Glutamatergic neuron (in vitro differentiated cells): ENCODE measurements around the gene ZDHHC13. TPM values are rescaled to one million over a fixed set of nuclear protein-coding genes. Genes with fewer than 3 reads are reported as not detected.

Experiments
- DNase-seq: peaks from one replicate; pipeline ENCODE4 v3.0.0; 2022
- H3K27ac Mint-ChIP-seq: one replicate; pipeline ENCODE4 v1.8.0; 2020; ENCODE audit warnings: mild to moderate bottlenecking, mixed read lengths, inconsistent platforms; ENCODE audit not compliant: unreplicated experiment
- H3K27me3 Mint-ChIP-seq: one replicate; pipeline ENCODE4 v1.8.0; 2020; ENCODE audit warnings: mild to moderate bottlenecking, moderate library complexity, mixed read lengths, inconsistent platforms; ENCODE audit not compliant: unreplicated experiment
- H3K36me3 Mint-ChIP-seq: one replicate; pipeline ENCODE4 v1.8.0; 2020; ENCODE audit warnings: mild to moderate bottlenecking, mixed read lengths, inconsistent platforms; ENCODE audit not compliant: unreplicated experiment
- H3K4me1 Mint-ChIP-seq: one replicate; pipeline ENCODE4 v1.8.0; 2020; ENCODE audit warnings: mild to moderate bottlenecking, low read depth, mixed read lengths, inconsistent platforms; ENCODE audit not compliant: unreplicated experiment
- H3K4me3 Mint-ChIP-seq: one replicate; pipeline ENCODE4 v1.8.0; 2020; ENCODE audit warnings: mild to moderate bottlenecking, mixed read lengths, inconsistent platforms; ENCODE audit not compliant: unreplicated experiment
- H3K9me3 Mint-ChIP-seq: one replicate; pipeline ENCODE4 v1.8.0; 2020; ENCODE audit warnings: mild to moderate bottlenecking, moderate library complexity, mixed read lengths, inconsistent platforms; ENCODE audit not compliant: unreplicated experiment
- CTCF ChIP-seq: fragments of 200-600 bp; sonication (generic); IDR thresholded peaks from one replicate; pipeline ENCODE4 v1.5.0; 2021; ENCODE audit not compliant: partially characterized antibody, unreplicated experiment
- total RNA-seq: library from RNA; stranded (reverse); fragmentation: NEBNext Ultra II Directional; extraction: Animal tissue kit (Norgen Biotek cat#: 25700); gene quantifications from one replicate; pipeline ENCODE4 v1.2.1, GENCODE V29; 2021; ENCODE audit not compliant: unreplicated experiment

ZDHHC13 gene
- total RNA-seq, 1 donor from 2014 or later = 21.9 TPM

DNA sequence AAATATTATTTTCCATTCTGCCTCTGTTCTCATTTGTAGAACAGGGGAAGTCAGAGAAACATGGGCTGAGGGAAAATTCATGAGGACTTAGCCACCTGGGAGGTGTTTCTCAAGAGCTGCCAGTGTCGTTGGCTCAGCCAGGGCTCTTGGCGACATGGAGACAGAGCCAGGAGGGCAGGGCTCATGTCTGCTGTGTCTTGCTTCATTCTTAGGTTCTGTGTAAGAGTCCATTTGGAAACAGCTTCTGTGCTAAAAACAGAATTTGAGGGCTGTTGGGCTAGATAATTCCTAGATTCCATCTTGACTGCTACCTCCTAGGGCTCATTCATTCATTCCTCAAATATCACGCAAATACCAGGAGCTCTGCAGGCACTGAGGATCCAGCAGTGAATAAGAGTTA lies 41.3 kb upstream of the ZDHHC13 start:
- H3K4me1 Mint-ChIP-seq = peaks cover 4% of the 10 kb centered on the region
- no peak overlapping the region for H3K4me3 Mint-ChIP-seq
- no peak for TF ChIP-seq CTCF
- peaks cover 4% of the 10 kb centered on the region for H3K9me3 Mint-ChIP-seq
- no peak for DNase-seq
- no peak overlapping the region for H3K27ac Mint-ChIP-seq
- peaks cover 5% of the 10 kb centered on the region for H3K27me3 Mint-ChIP-seq
- no peaks in the 10 kb centered on the region for H3K36me3 Mint-ChIP-seq

- TF ChIP-seq CTCF = peak; percentile 97
- Mint-ChIP-seq H3K9me3 (peaks cover 2% of the 10 kb centered on the region), H3K27ac (no peak overlapping the region), H3K36me3 (no peaks in the 10 kb centered on the region), H3K27me3 (peaks cover 5% of the 10 kb centered on the region), H3K4me1 (peaks cover 1% of the 10 kb centered on the region), H3K4me3 (no peak overlapping the region)
- DNase-seq = peak; percentile 78
Observed at GRCh38 chr11:19076744-19077589, 40.0 kb upstream of the ZDHHC13 start.

- H3K36me3 Mint-ChIP-seq = no peaks in the 10 kb centered on the region
- H3K4me3 Mint-ChIP-seq = no peak overlapping the region
- no peaks in the 10 kb centered on the region for H3K4me1 Mint-ChIP-seq
- peaks cover 4% of the 10 kb centered on the region for H3K27me3 Mint-ChIP-seq
- TF ChIP-seq CTCF = no peak
- peaks cover 2% of the 10 kb centered on the region for H3K9me3 Mint-ChIP-seq
- no peak for DNase-seq
- no peak overlapping the region for H3K27ac Mint-ChIP-seq
Observed at GRCh38 chr11:19077965-19078364, 39.0 kb upstream of the ZDHHC13 start.

- no peak for TF ChIP-seq CTCF
- H3K36me3 Mint-ChIP-seq = no peaks in the 10 kb centered on the region
- no peak for DNase-seq
- H3K27ac Mint-ChIP-seq = no peak overlapping the region
- H3K4me1 Mint-ChIP-seq = no peaks in the 10 kb centered on the region
- H3K4me3 Mint-ChIP-seq = no peak overlapping the region
- peaks cover 2% of the 10 kb centered on the region for H3K9me3 Mint-ChIP-seq
- no peaks in the 10 kb centered on the region for H3K27me3 Mint-ChIP-seq
Observed at GRCh38 chr11:19079643-19080440, 37.1 kb upstream of the ZDHHC13 start.
